Measurements from ENCODE around the gene IGFL2. TPM values are rescaled to one million over a fixed set of nuclear protein-coding genes. Genes with fewer than 3 reads are reported as not detected.

IGFL2 gene
- polyA plus RNA-seq, 1 of the 3 experiments (the other 2 are of a cell fraction) = 0.23 TPM

GRCh38 chr19:46162731-46163130 lies 14.7 kb downstream of the IGFL2 start:
- Histone ChIP-seq H3K27ac (ENCODE audit: low read depth in 2 of 2, low read length in 1 of 2) (no peak overlapping the region), H3K9me2 (no peaks in the 10 kb centered on the region), H3F3A (replicated peaks; ENCODE audit: insufficient read depth) (peaks cover 5% of the 10 kb centered on the region), H3K79me2 (ENCODE audit: insufficient read depth) (no peaks in the 10 kb centered on the region), H3K4me2 (no peak overlapping the region), H3K27me3 (ENCODE audit: insufficient read depth) (no peaks in the 10 kb centered on the region), H3K9ac (no peak overlapping the region), H3K4me3 (ENCODE audit: low read depth in 2 of 2, low read length in 1 of 2) (no peak overlapping the region), H4K20me1 (ENCODE audit: insufficient read depth) (no peaks in the 10 kb centered on the region), H2AFZ (ENCODE audit: low read depth) (no peak overlapping the region), H3K4me1 (ENCODE audit: control insufficient read depth in 1 of 2, insufficient read depth in 2 of 2, low read depth in 1 of 2, low read length in 1 of 2) (no peaks in the 10 kb centered on the region), H3K9me3 (peaks cover 14% of the 10 kb centered on the region), H3K36me3 (replicated peaks in 1 of 2; ENCODE audit: control insufficient read depth in 1 of 2, insufficient read depth in 2 of 2, low read length in 1 of 2) (peaks cover 0 to 47% of the 10 kb centered on the region in 2 experiments)
- DNase-seq = no peak
- ChIA-PET CTCF (interaction anchor here (1.1 kb wide), 1 partner anchor 134 kb away, joined by 3 read pairs; no protein-coding TSS in a partner anchor), POLR2A (no interaction called here)
- WGBS (ENCODE audit: low lambda C conversion rate) = 22% methylated on average over 3 of the region's 3 CpGs
- TF ChIP-seq CHD2 (IDR thresholded peaks at IDR 0.05; ENCODE audit: low read length, partially characterized antibody) (no peak), FOXJ3 (CRISPR knock-in tag; IDR thresholded peaks at IDR 0.05) (no peak), USF2 (IDR thresholded peaks at IDR 0.05; ENCODE audit: borderline replicate concordance, low read depth, low read length) (no peak), EZH2phosphoT487 (IDR thresholded peaks at IDR 0.05; ENCODE audit: borderline replicate concordance, low read depth) (no peak), RCOR1 (IDR thresholded peaks at IDR 0.05; ENCODE audit: low read length) (no peak), RXRA (IDR thresholded peaks at IDR 0.05; ENCODE audit: borderline replicate concordance, low read depth) (no peak), MEF2A (IDR thresholded peaks at IDR 0.05; ENCODE audit: borderline replicate concordance, low read depth) (no peak), GATA2 (CRISPR knock-in tag; IDR thresholded peaks at IDR 0.05) (no peak), EP300 (IDR thresholded peaks at IDR 0.05; ENCODE audit: borderline replicate concordance in 1 of 2, low read depth in 1 of 2, low read length in 1 of 2) (no peak), NFIC (IDR thresholded peaks at IDR 0.05; ENCODE audit: borderline replicate concordance) (no peak), SIN3A (IDR thresholded peaks at IDR 0.05; ENCODE audit: borderline replicate concordance, low read depth, low read length) (no peak), ELF1 (IDR thresholded peaks at IDR 0.05) (no peak), POLR2AphosphoS5 (IDR thresholded peaks at IDR 0.05; ENCODE audit: low read depth, low read length) (no peak), FOXM1 (IDR thresholded peaks at IDR 0.05; ENCODE audit: low read depth) (no peak)

DNA sequence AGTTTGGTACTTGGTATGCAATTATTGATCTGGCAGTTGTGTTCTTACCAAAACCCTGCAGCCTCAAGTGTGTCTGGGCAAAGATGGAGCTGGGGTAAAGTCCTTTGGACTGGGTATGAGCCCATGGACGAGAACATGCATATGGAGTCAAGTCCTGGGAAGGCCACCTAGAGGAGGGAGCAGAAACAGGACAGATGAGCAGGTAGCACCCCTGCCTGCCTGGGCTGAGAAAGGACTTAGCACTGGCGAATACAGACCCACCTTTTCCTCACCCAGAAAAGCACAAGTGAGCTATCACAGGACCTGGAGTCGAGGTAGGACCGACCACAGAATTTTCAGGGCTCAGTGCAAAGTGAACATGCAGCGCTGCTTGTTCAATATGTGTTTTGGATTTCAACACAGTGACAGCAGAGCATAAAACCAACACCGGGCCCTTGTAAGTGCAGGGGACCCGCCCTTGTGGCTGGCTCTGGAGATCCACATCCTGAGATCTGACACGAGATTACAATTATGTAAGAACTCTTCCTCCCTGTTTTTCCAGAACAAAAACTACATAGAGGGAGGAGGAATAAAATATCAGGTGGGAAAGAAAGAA lies 25.9 kb downstream of the IGFL2 start:
- no peaks in the 10 kb centered on the region for H3F3A ChIP-seq (replicated peaks; ENCODE audit: insufficient read depth)
- 34% methylated on average over 7 of the region's 8 CpGs for WGBS (ENCODE audit: low lambda C conversion rate)
- no peak overlapping the region for H2AFZ ChIP-seq (ENCODE audit: low read depth)
- ChIA-PET CTCF (interaction anchor here (1.1 to 3.4 kb wide), 4 partner anchors 15 to 145 kb away, joined by 4 to 16 read pairs (median 5); no protein-coding TSS in a partner anchor), POLR2A (no interaction called here)
- DNase-seq = no peak
- peaks cover 0 to 70% of the 10 kb centered on the region in 2 experiments for H3K36me3 ChIP-seq (replicated peaks in 1 of 2; ENCODE audit: control insufficient read depth in 1 of 2, insufficient read depth in 2 of 2, low read length in 1 of 2)
- H3K9me3 ChIP-seq = no peaks in the 10 kb centered on the region
- no peak overlapping the region for H3K27ac ChIP-seq (ENCODE audit: low read depth in 2 of 2, low read length in 1 of 2)
- H3K4me1 ChIP-seq (ENCODE audit: control insufficient read depth in 1 of 2, insufficient read depth in 2 of 2, low read depth in 1 of 2, low read length in 1 of 2) = no peaks in the 10 kb centered on the region
- no peaks in the 10 kb centered on the region for H3K9me2 ChIP-seq
- H3K9ac ChIP-seq = no peak overlapping the region
- H3K27me3 ChIP-seq (ENCODE audit: insufficient read depth) = no peaks in the 10 kb centered on the region
- no peaks in the 10 kb centered on the region for H4K20me1 ChIP-seq (ENCODE audit: insufficient read depth)
- peaks cover 37% of the 10 kb centered on the region for H3K79me2 ChIP-seq (ENCODE audit: insufficient read depth)
- TF ChIP-seq MAX (IDR thresholded peaks at IDR 0.05; ENCODE audit: low read depth) (no peak), CHD2 (IDR thresholded peaks at IDR 0.05; ENCODE audit: low read length, partially characterized antibody) (no peak), MEF2A (IDR thresholded peaks at IDR 0.05; ENCODE audit: borderline replicate concordance, low read depth) (no peak), EP300 (IDR thresholded peaks at IDR 0.05; ENCODE audit: borderline replicate concordance in 1 of 2, low read depth in 1 of 2, low read length in 1 of 2) (no peak), REST (IDR thresholded peaks at IDR 0.05; ENCODE audit: low read depth, low read length) (no peak), USF2 (IDR thresholded peaks at IDR 0.05; ENCODE audit: borderline replicate concordance, low read depth, low read length) (no peak), MXI1 (IDR thresholded peaks at IDR 0.05; ENCODE audit: low read depth, low read length) (no peak)
- no peak overlapping the region for H3K4me2 ChIP-seq
- H3K4me3 ChIP-seq (ENCODE audit: low read depth in 2 of 2, low read length in 1 of 2) = no peak overlapping the region
